Transverse colon (tissue), 4 donors: ENCODE data around the gene SUCLG2. TPM values are rescaled to one million over a fixed set of nuclear protein-coding genes. Genes with fewer than 3 reads are reported as not detected.

ENCODE experiments used
- DNase-seq: peaks from one replicate; pipeline ENCODE4 v3.0.0-alpha.2; 2019
- H3K27ac ChIP-seq, 4 donors: fragments of 200-600 bp; sonication (generic); 2 replicates each; pipeline ENCODE4 v1.5.1; 2016 to 2018; ENCODE audit warnings: inconsistent platforms in 4 of 4
- H3K27me3 ChIP-seq: fragments of 200-600 bp; sonication (generic); 2 replicates; pipeline ENCODE4 v1.5.1; 2017; ENCODE audit warnings: inconsistent platforms
- H3K36me3 ChIP-seq, 4 donors: fragments of 200-600 bp; sonication (generic); 2 replicates each; pipeline ENCODE4 v1.5.1; 2017 to 2019; ENCODE audit warnings: inconsistent platforms in 4 of 4
- H3K4me1 ChIP-seq, 4 donors: fragments of 200-600 bp; sonication (generic); 2 replicates each; pipeline ENCODE4 v1.5.1; 2017 to 2020; ENCODE audit warnings: inconsistent platforms in 4 of 4
- H3K4me3 ChIP-seq, 4 donors: fragments of 200-600 bp; sonication (generic); 1 replicate in 1 of 4; 2 replicates in 3 of 4; pipeline versions ENCODE4 v1.5.1 to v1.6.1; 2017 to 2019; ENCODE audit warnings: inconsistent platforms in 4 of 4
- H3K9me3 ChIP-seq, 2 donors: fragments of 200-600 bp; sonication (generic); 2 replicates each; pipeline ENCODE4 v1.5.1; 2017 to 2019; ENCODE audit warnings: inconsistent platforms in 2 of 2
- EP300 ChIP-seq: sonication (generic); formaldehyde crosslinking; IDR thresholded peaks from one replicate; pipeline ENCODE4 v1.6.1; 2017; ENCODE audit warnings: antibody characterized with exemption, low read depth
- POLR2A ChIP-seq: fragments of 450-650 bp; IDR thresholded peaks from one replicate; pipeline ENCODE4 v1.6.1; 2016; ENCODE audit warnings: antibody characterized with exemption, mild to moderate bottlenecking, moderate library complexity
- POLR2AphosphoS5 ChIP-seq, 3 donors: sonication (generic); formaldehyde crosslinking; IDR thresholded peaks; one replicate each; pipeline ENCODE4 v1.6.1; 2016; ENCODE audit warnings: antibody characterized with exemption in 3 of 3
- WGBS, 2 donors: methylation state at CpG; one replicate each; pipeline ENCODE4 v1.1.5; 2018; ENCODE audit warnings: low coverage in 1 of 2; 5-methylcytosine and 5-hydroxymethylcytosine counted together
- in situ Hi-C, 4 donors: fragments of 200-750 bp; cut with MboI; loops; one replicate each; pipeline versions ENCODE4 v1.15.0 to v1.15.1; 2017; ENCODE audit warnings: low sequenced_read_pairs in 3 of 4, low pct_ligation_motif_present in 1 of 4, low pct_unique_long_range_greater_than_20kb in 1 of 4
- intact Hi-C: fragments of 100-400 bp; cut with DNase I; formaldehyde crosslinking; loops from one replicate; pipeline ENCODE4 v1.15.1; 2023; ENCODE audit warnings: low total_unique reads
- total RNA-seq, 4 donors: library from RNA; depleted of rRNA; stranded (reverse); fragments of >200 nt; gene quantifications; one replicate each; pipeline ENCODE4 v1.1.0, GENCODE V29; 2016
- TF ChIP-seq, protein P1 (sequence below), 5 experiments: fragments of 200-600 bp in 3 of 5; fragments of 450-650 bp in 2 of 5; sonication (generic) in 3 of 5; IDR thresholded peaks; 1 replicate in 2 of 5; 2 replicates in 3 of 5; pipeline ENCODE4 v1.5.1; 2016 to 2017; ENCODE audit warnings: antibody characterized with exemption in 5 of 5, inconsistent platforms in 3 of 5, mild to moderate bottlenecking in 2 of 5, moderate library complexity in 1 of 5

The SUCLG2 gene
- total RNA-seq, 4 donors from 2014 or later = 59.5 to 269 (median 160) TPM

DNA sequence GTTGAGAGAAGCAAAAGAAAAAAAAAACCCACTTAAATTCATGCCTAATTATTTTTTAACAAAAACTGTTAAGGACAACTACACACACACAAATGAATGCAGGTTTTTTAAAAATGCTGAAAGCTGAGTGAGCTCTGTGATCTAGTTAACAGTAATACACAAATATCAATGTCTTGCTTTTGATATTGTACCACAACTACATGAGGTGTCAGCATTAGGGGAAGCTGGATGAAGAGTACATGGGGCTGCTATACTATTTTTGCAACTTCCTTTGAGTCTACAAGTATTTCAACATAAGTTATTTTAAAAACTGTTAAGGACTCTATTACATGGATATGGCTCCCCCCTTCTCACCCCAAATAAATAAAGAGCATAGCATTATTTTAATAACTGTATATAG, 44.7 kb downstream of the SUCLG2 start:
- in situ Hi-C loops = no loop called here
- H3K36me3 ChIP-seq = peaks cover 0 to 35% (median 13%) of the 10 kb centered on the region in 4 donors
- H3K4me3 ChIP-seq = no peak overlapping the region
- H3K27me3 ChIP-seq = no peaks in the 10 kb centered on the region
- no peak for DNase-seq
- H3K4me1 ChIP-seq = no peaks in the 10 kb centered on the region
- H3K27ac ChIP-seq = no peak overlapping the region
- no peaks in the 10 kb centered on the region for H3K9me3 ChIP-seq
- intact Hi-C loops = no loop called here
- TF ChIP-seq POLR2A = no peak
- TF ChIP-seq EP300 = no peak
- TF ChIP-seq, protein P1, sequence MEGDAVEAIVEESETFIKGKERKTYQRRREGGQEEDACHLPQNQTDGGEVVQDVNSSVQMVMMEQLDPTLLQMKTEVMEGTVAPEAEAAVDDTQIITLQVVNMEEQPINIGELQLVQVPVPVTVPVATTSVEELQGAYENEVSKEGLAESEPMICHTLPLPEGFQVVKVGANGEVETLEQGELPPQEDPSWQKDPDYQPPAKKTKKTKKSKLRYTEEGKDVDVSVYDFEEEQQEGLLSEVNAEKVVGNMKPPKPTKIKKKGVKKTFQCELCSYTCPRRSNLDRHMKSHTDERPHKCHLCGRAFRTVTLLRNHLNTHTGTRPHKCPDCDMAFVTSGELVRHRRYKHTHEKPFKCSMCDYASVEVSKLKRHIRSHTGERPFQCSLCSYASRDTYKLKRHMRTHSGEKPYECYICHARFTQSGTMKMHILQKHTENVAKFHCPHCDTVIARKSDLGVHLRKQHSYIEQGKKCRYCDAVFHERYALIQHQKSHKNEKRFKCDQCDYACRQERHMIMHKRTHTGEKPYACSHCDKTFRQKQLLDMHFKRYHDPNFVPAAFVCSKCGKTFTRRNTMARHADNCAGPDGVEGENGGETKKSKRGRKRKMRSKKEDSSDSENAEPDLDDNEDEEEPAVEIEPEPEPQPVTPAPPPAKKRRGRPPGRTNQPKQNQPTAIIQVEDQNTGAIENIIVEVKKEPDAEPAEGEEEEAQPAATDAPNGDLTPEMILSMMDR (IDR thresholded peaks at IDR 0.05) = no peak
- TF ChIP-seq POLR2AphosphoS5 (IDR thresholded peaks at IDR 0.05) = no peak

DNA sequence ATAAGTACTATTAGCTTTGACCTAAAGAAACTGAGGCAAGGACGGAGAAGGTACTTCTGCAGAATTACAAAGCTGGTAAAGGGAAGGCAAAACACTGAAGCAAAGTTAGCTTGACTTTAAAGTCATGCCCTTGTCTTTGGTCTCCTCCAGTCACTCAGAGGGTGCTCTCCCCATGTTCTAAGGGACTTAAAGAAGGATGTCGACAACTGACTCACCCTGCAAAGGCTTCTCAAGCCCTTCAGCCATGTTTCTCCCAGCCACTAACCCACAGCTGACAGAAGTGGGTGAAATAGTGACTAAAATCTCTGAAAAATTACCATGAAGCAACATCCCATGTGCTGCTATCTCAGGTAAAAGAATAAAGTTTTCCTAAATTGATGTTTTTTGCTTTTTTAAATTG, 46.4 kb downstream of the SUCLG2 start:
- DNase-seq = no peak
- Histone ChIP-seq H3K27me3 (no peaks in the 10 kb centered on the region), H3K9me3 (no peaks in the 10 kb centered on the region), H3K4me1 (no peaks in the 10 kb centered on the region), H3K27ac (no peak overlapping the region), H3K4me3 (no peak overlapping the region), H3K36me3 (peaks cover 0 to 35% (median 13%) of the 10 kb centered on the region in 4 donors)
- 98 to 100% methylated on average over 2 of the region's 2 CpGs for WGBS, 2 donors
- intact Hi-C loops (no loop called here), in situ Hi-C loops (no loop called here)
- TF ChIP-seq, protein P1 (IDR thresholded peaks at IDR 0.05) = no peak
- TF ChIP-seq POLR2A = no peak
- no peak for TF ChIP-seq EP300
- TF ChIP-seq POLR2AphosphoS5 (IDR thresholded peaks at IDR 0.05) = no peak

DNA sequence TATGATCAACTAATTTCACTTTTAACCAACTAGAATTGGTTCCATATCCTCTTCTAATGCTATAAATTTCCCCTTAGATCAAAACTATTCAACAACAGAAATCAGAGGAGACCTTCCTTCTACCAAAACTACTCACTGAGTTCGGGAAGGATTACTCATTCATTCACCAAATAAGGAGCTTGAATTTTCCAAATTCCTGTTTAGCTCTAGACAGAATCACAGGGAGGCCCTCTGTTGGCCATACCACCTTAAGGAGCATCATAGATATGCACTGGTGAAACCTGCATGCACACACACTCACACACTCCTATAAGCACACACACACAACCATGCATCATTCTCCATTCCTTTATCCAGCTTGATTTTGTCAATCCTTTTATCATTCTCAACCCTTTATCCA, 49.0 kb downstream of the SUCLG2 start:
- in situ Hi-C loops (no loop called here), intact Hi-C loops (no loop called here)
- TF ChIP-seq POLR2AphosphoS5 (IDR thresholded peaks at IDR 0.05) (no peak), EP300 (no peak), POLR2A (no peak)
- TF ChIP-seq, protein P1 (IDR thresholded peaks at IDR 0.05) = no peak
- Histone ChIP-seq H3K4me1 (no peaks in the 10 kb centered on the region), H3K4me3 (no peak overlapping the region), H3K27ac (no peak overlapping the region), H3K36me3 (peaks cover 0 to 35% (median 13%) of the 10 kb centered on the region in 4 donors), H3K9me3 (no peaks in the 10 kb centered on the region), H3K27me3 (no peaks in the 10 kb centered on the region)
- 33 to 44% methylated on average over 1 of the region's 1 CpG for WGBS, 2 donors
- no peak for DNase-seq

DNA sequence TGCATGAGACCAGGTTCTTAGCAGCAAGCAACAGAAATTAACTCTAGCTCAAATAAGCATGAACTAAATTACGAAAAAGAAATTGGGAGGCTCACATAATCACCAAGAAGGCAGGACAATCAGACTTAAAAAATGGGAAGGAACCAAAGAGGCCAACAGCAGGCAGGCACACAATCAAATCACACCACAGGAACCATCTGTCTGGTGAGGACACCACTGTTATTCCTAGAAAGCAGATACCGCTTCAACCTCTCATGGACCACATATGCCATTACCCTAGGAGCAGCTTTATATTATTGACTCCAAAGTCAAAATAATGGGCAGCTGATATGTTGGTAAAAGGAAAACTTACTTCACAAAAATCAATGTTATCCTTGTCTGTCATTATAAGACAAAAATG, 51.6 kb downstream of the SUCLG2 start:
- no peak overlapping the region for H3K27ac ChIP-seq
- 93 to 94% methylated on average over 2 of the region's 2 CpGs for WGBS, 2 donors
- H3K4me1 ChIP-seq = no peaks in the 10 kb centered on the region
- intact Hi-C loops = no loop called here
- no peaks in the 10 kb centered on the region for H3K9me3 ChIP-seq
- TF ChIP-seq POLR2A = no peak
- DNase-seq = no peak
- in situ Hi-C loops = no loop called here
- no peaks in the 10 kb centered on the region for H3K27me3 ChIP-seq
- H3K4me3 ChIP-seq = no peak overlapping the region
- H3K36me3 ChIP-seq = peaks cover 0 to 18% (median 8%) of the 10 kb centered on the region in 4 donors

DNA sequence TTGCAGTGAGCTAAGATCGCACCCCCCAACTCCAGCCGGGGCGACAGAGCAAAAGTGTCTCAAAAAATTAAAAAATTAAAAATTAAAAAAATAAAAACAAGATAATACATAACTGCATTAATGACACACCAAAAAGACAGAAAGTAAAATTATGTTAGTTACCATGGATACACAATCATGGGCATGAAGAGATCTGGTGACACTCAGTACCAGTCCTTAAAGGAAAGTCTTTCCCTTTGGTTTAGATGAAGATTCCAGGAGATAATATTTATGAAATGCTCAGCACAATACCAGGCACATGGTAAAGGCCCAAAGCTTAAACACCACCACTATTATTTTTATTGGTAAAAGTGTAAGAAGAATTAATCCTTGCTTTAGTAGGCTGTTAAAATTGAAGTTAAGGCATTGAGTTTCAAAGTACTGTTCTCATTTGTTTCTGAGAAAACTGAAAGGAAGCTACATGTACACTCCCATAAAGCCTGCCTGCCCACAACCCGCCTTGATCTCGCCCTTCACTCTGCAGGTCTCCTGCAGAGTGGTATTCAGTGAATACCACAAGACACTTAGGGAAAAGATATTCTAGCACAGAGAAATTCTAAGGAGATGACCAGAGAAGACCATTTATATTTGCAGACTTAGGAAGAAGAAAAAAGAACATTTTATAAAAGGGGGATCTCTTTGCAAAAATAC, 52.3 kb downstream of the SUCLG2 start:
- in situ Hi-C loops = no loop called here
- Histone ChIP-seq H3K9me3 (no peaks in the 10 kb centered on the region), H3K36me3 (peaks cover 0 to 14% (median 5%) of the 10 kb centered on the region in 4 donors), H3K4me1 (no peaks in the 10 kb centered on the region), H3K27me3 (no peaks in the 10 kb centered on the region), H3K27ac (no peak overlapping the region), H3K4me3 (no peak overlapping the region)
- no peak for DNase-seq
- WGBS, 2 donors = 91 to 97% methylated on average over 5 of the region's 5 CpGs
- intact Hi-C loops = no loop called here
- TF ChIP-seq EP300 (no peak), POLR2A (no peak), POLR2AphosphoS5 (IDR thresholded peaks at IDR 0.05) (no peak)
- TF ChIP-seq, protein P1 (IDR thresholded peaks at IDR 0.05) = no peak
